ENCODE results near the gene UMODL1.

UMODL1 gene

DNA sequence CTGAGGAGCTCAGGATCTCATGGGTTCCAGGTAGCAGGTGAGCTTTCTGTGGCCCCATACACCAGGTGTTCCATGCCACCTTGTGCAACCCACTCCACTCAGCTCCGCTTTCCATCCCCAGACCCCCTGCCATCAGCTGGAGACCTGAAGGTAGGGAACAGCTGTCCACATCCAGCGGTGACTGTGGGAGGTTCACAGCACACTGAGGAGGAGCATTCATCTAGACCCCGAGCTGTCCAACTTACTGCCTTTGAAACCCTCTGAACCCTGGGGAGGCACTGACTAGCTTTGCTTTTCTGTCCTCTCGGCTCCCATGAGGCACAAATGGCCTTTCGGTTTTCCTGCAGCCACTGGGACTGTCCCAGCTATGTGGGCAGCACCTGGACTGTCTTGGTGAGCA is 119.9 kb downstream of the UMODL1 start:
- no peak for DNase-seq (ENCODE audit: low read depth in 2 of 2)

DNA sequence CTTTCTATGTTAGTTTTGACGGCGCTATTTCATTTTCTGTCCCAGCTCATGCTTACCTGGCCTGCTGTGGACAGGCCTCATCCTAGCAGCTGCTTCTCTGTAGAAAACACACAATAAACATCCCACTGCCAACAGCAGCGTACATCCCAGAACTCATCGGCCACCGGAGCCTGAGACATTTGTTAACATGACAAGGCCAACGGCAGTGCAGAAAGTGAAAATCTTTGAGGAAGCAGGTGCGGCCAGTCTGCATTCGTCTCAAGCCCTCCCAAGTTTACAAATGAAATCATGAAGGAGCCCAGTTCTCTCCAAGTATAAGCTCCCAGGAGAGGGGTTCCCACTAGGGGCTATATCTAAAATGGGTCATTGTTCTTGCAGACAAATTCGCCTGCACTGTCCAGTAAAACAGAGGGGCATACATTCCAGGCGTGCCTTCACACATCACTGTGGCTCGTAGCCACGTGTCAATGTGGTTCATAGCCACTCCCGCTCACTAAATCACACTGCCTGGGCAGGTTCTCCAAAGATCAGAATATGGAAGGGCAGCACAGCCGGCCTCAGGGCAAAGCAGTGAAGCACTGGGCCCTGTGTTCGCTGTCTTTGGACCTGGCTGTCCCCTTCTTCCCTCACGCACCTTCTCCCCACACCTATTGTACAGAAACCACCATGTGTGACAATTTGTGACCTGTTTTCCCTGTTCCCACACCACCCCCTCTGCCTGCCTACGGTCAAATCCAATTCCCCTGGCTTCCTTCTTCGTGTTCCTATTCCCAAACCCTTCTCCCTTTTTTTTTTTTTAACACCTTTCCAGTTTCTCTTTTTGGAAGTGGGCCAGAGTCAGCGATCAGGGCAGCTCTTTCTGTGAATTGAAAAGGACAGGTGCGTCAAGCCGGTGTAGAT is 120.8 kb downstream of the UMODL1 start:
- no peak for DNase-seq (ENCODE audit: low read depth in 2 of 2)
